Fibroblast of the aortic adventitia (primary cell): ENCODE results near the gene HNMT. TPM values are rescaled to one million over a fixed set of nuclear protein-coding genes. Genes with fewer than 3 reads are reported as not detected.

ENCODE experiments used
- DNase-seq: peaks from one replicate; pipeline ENCODE4 v3.0.0-alpha.2; 2010; ENCODE audit warnings: low read depth
- H3K4me3 ChIP-seq: 2 replicates; pipeline ENCODE4 v1.5.1; 2011; ENCODE audit warnings: low read depth, mild to moderate bottlenecking, control low read depth, low read length, moderate library complexity
- total RNA-seq: library from RNA; depleted of rRNA; stranded (reverse); fragments of >200 nt; gene quantifications from 2 replicates; pipeline ENCODE4 v1.2.3, GENCODE V29; 2012; ENCODE audit warnings: low replicate concordance
- TF ChIP-seq, protein P1 (sequence below): IDR thresholded peaks from 2 replicates; pipeline ENCODE4 v1.5.1; 2011; ENCODE audit warnings: mild to moderate bottlenecking, low read length, control low read depth, inconsistent platforms; ENCODE audit not compliant: insufficient read depth

The HNMT gene
- total RNA-seq, 1 donor: 32.2 TPM

DNA sequence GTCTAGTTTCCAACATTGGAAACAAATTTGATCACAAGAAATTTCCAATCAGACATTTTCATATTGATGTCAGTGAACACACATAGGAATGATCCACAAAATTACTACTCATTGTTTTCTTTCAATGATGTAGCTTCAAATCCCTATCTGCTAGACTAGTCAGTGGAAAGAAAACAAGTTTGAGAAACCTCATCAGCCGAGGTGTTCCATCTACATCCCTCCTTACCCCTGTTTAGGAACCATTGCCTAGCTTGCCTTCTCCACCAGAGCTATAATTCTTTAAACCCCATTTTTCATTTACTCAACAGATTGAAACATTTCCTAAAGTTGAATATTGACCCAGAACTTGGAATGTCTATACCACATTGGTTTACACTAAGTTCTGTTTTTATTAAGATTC lies 45.3 kb downstream of the HNMT start:
- no peak for DNase-seq
- TF ChIP-seq, protein P1, sequence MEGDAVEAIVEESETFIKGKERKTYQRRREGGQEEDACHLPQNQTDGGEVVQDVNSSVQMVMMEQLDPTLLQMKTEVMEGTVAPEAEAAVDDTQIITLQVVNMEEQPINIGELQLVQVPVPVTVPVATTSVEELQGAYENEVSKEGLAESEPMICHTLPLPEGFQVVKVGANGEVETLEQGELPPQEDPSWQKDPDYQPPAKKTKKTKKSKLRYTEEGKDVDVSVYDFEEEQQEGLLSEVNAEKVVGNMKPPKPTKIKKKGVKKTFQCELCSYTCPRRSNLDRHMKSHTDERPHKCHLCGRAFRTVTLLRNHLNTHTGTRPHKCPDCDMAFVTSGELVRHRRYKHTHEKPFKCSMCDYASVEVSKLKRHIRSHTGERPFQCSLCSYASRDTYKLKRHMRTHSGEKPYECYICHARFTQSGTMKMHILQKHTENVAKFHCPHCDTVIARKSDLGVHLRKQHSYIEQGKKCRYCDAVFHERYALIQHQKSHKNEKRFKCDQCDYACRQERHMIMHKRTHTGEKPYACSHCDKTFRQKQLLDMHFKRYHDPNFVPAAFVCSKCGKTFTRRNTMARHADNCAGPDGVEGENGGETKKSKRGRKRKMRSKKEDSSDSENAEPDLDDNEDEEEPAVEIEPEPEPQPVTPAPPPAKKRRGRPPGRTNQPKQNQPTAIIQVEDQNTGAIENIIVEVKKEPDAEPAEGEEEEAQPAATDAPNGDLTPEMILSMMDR: no peak
- no peak overlapping the region for H3K4me3 ChIP-seq

DNA sequence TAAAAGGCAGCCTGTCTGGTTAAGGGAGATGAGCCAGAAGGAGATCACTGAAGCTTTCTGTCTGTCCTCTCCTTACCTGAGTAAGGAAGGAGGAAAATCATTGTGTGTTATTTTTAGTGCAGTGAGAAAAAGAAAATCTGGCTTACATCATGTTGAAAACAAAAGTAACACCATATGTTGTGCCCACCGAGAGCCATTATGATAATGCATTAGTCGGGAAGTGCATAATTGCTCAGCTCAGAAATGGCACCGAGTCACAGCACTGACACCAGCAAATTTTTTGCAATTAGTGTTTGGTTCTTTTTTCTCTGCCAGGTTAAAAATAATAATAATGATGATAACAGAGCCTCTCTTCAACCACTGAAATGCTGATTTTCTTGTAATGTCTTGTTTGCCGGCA lies 46.6 kb downstream of the HNMT start:
- no peak overlapping the region for H3K4me3 ChIP-seq
- TF ChIP-seq, protein P1: no peak
- DNase-seq: no peak

DNA sequence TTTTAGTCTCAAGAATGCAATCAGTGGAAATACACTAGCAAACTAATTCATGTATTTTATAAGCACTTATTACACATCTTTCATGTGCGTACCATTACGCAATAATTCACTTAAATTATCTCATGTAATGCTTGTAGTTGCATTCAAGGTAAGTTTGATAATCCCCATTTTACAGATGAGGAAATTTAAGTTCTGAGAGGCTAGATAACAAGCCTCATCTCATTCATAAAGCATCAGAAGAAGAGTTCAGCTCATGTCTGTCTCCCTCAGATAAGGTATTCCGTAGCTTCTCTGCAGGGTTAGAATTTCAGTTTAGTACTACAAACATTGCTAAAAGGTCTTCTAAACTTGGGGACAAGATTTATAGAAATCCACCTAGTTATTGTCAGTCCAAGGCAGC lies 47.8 kb downstream of the HNMT start:
- H3K4me3 ChIP-seq: no peak overlapping the region
- TF ChIP-seq, protein P1: no peak
- no peak for DNase-seq

DNA sequence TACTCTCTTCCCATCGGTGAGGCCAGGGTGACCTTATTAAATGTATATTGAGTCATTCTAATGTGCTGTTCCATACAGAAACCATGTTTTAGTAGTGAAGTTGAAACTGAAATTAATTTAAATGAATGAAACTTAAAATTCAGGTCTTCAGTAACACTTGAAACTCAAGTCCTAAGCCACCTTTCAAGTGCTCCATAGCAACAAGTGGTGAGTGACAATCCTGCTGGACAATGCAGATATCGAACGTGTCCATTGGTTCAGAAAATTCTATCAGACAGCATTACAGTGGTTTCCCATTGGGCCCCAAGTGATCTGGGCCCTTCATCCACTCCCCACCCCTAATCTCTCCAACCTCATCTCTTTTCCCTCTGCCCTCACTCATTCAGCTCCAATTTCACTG lies 48.7 kb downstream of the HNMT start:
- DNase-seq: no peak
- TF ChIP-seq, protein P1: no peak
- H3K4me3 ChIP-seq: no peak overlapping the region

DNA sequence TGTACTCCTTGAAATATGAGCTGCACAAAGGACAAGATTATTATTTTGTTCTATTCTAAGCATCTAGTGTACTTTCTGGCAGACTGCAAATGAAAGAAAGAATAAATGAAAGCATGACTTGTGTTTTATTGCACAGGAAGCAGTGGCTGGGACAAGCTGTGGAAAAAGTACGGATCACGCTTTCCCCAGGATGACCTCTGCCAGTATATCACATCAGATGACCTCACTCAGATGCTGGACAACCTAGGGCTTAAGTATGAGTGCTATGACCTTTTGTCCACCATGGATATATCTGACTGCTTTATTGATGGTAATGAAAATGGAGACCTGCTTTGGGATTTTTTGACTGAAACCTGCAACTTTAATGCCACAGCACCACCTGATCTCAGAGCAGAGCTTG lies 49.4 kb downstream of the HNMT start:
- TF ChIP-seq, protein P1: no peak
- no peak overlapping the region for H3K4me3 ChIP-seq
- no peak for DNase-seq

DNA sequence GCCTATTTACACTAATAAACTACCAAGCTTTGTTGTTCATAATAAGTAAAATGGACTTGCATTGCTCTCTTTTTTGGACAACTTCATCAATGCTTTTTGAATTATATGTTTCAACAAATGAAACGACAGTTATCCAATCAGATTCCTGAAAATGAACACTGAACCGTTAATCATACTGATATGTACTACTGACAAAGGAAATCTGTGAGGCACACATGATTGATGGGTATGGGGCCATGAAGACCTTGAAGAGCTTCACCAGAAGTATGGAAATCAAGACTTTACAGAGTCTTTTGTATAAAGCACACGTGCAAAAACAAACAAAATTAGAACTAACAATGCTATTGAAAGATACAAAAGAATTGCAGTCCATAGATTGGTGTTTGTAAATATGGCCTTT lies 51.2 kb downstream of the HNMT start:
- TF ChIP-seq, protein P1: no peak
- no peak for DNase-seq
- H3K4me3 ChIP-seq: no peak overlapping the region

DNA sequence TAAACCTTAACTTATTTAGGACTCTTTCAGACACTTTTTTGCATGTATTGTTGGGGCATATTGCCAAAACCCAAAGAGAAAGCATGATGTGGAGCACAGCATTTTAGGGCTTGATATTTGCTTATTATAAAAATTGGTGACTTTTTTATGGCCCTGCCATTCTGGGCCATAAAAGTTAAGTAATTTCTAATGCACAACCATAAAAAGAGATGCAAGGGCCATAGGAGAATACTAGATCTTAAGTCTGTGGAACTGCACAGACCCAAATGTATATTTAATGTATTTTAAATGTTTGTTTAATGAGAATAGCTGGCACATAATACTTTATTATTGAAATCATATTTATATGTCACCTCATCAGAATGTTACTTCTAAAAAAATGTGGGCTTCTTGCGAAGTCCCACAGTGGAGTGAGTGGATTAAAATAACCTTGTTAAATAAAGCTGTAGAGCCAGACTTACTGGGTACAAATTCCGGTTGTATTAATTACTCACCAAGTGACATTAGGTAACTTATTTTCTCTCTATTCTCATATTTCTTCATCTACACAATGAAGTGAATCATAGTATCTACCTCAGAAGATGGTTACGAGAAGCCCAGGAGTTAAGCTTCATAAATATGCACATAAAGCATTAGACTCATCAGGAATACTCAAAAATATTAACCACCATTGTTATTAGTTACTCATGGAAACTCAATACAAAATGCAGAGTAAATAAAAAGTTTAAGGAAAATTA lies 52.2 kb downstream of the HNMT start:
- no peak overlapping the region for H3K4me3 ChIP-seq
- DNase-seq: no peak
- TF ChIP-seq, protein P1: no peak
